Neural cell (in vitro differentiated cells): ENCODE measurements around the gene ADGRG3. TPM values are rescaled to one million over a fixed set of nuclear protein-coding genes. Genes with fewer than 3 reads are reported as not detected.
A peak's percentile ranks its signal among the peaks of the same experiment; 100 is the strongest.

Experiments
- H2AFZ ChIP-seq: fragments of 200-600, 300-800 bp; sonication (generic), shearing (Covaris generic); 2 replicates; pipeline ENCODE4 v1.6.0; 2014; ENCODE audit warnings: low read depth, mild to moderate bottlenecking, antibody characterized with exemption, low read length, moderate library complexity
- H3F3A ChIP-seq: fragments of 200-600 bp; shearing (Covaris generic); 2 replicates; pipeline ENCODE4 v1.6.1; 2016; ENCODE audit warnings: mild to moderate bottlenecking, moderate library complexity, mixed read lengths, antibody characterized with exemption, low read length; ENCODE audit not compliant: insufficient read depth, poor library complexity, severe bottlenecking
- H3K27ac ChIP-seq: fragments of 200-600, 300-800 bp; sonication (generic), shearing (Covaris generic); 2 replicates; pipeline ENCODE4 v1.5.1; 2014; ENCODE audit warnings: mild to moderate bottlenecking, low read length, moderate library complexity
- H3K27me3 ChIP-seq: fragments of 300-800, 200-600 bp; sonication (generic), shearing (Covaris generic); 2 replicates; pipeline ENCODE4 v1.6.0; 2014; ENCODE audit warnings: mild to moderate bottlenecking, low read depth, low read length, moderate library complexity; ENCODE audit not compliant: insufficient read depth
- H3K36me3 ChIP-seq: fragments of 300-800, 200-600 bp; sonication (generic), shearing (Covaris generic); 2 replicates; pipeline ENCODE4 v1.5.1; 2014; ENCODE audit warnings: mild to moderate bottlenecking, antibody characterized with exemption, low read length, moderate library complexity; ENCODE audit not compliant: insufficient read depth
- H3K4me2 ChIP-seq: fragments of 300-800, 200-600 bp; sonication (generic), shearing (Covaris generic); 2 replicates; pipeline ENCODE4 v1.6.0; 2014; ENCODE audit warnings: mild to moderate bottlenecking, low read length
- H3K4me3 ChIP-seq: fragments of 300-800, 200-600 bp; sonication (generic), shearing (Covaris generic); 2 replicates; pipeline ENCODE4 v1.5.1; 2014; ENCODE audit warnings: mild to moderate bottlenecking, low read length, moderate library complexity
- H3K79me2 ChIP-seq: fragments of 200-600 bp; shearing (Covaris generic); replicated peaks from 2 replicates; pipeline ENCODE4 v1.6.0; 2014; ENCODE audit warnings: mild to moderate bottlenecking, low read length, moderate library complexity; ENCODE audit not compliant: insufficient read depth
- H3K9ac ChIP-seq: fragments of 300-800, 200-600 bp; sonication (generic), shearing (Covaris generic); 2 replicates; pipeline ENCODE4 v1.6.1; 2016; ENCODE audit warnings: mild to moderate bottlenecking, low read length, mixed read lengths
- H3K9me2 ChIP-seq: fragments of 200-600 bp; shearing (Covaris generic); 2 replicates; pipeline ENCODE4 v1.6.1; 2016; ENCODE audit warnings: mild to moderate bottlenecking, low read length, mixed read lengths; ENCODE audit not compliant: insufficient read depth
- H3K9me3 ChIP-seq: fragments of 200-600, 300-800 bp; sonication (generic), shearing (Covaris generic); 2 replicates; pipeline ENCODE4 v1.6.1; 2016; ENCODE audit warnings: mild to moderate bottlenecking, mixed run types, low read length, moderate library complexity, mixed read lengths
- H4K20me1 ChIP-seq: fragments of 200-600 bp; shearing (Covaris generic); 2 replicates; pipeline ENCODE4 v1.6.1; 2016; ENCODE audit warnings: mild to moderate bottlenecking, mixed run types; ENCODE audit not compliant: insufficient read depth
- CTCF ChIP-seq: fragments of 450-650 bp; IDR thresholded peaks from 2 replicates; pipeline ENCODE4 v1.5.1; 2014; ENCODE audit warnings: antibody characterized with exemption, mild to moderate bottlenecking, moderate library complexity; ENCODE audit not compliant: poor library complexity, severe bottlenecking
- EP300 ChIP-seq: fragments of 450-650 bp; conservative IDR thresholded peaks from 2 replicates; pipeline ENCODE4 v1.6.1; 2014; ENCODE audit warnings: antibody characterized with exemption, mild to moderate bottlenecking, moderate library complexity; ENCODE audit not compliant: poor library complexity, severe bottlenecking
- EZH2 ChIP-seq: fragments of 200-600, 300-800 bp; shearing (Covaris generic), sonication (generic); IDR thresholded peaks from 2 replicates; pipeline ENCODE4 v1.6.1; 2014; ENCODE audit warnings: antibody characterized with exemption, low read length, borderline replicate concordance, mild to moderate bottlenecking; ENCODE audit not compliant: insufficient read depth, poor library complexity, severe bottlenecking
- MXI1 ChIP-seq: fragments of 450-650 bp; conservative IDR thresholded peaks from 2 replicates; pipeline ENCODE4 v1.6.1; 2014; ENCODE audit warnings: antibody characterized with exemption, mild to moderate bottlenecking; ENCODE audit not compliant: poor library complexity, severe bottlenecking
- POLR2AphosphoS5 ChIP-seq: IDR thresholded peaks from 2 replicates; pipeline ENCODE4 v1.6.1; 2012
- RAD21 ChIP-seq: fragments of 450-650 bp; conservative IDR thresholded peaks from 2 replicates; pipeline ENCODE4 v1.6.1; 2014; ENCODE audit warnings: antibody characterized with exemption, mild to moderate bottlenecking, moderate library complexity
- REST ChIP-seq: IDR thresholded peaks from 2 replicates; pipeline ENCODE4 v1.6.1; 2012; ENCODE audit warnings: borderline replicate concordance
- SMC3 ChIP-seq: fragments of 450-650 bp; conservative IDR thresholded peaks from 2 replicates; pipeline ENCODE4 v1.6.1; 2014; ENCODE audit warnings: antibody characterized with exemption, mild to moderate bottlenecking, moderate library complexity; ENCODE audit not compliant: poor library complexity
- TAF1 ChIP-seq: IDR thresholded peaks from 2 replicates; pipeline ENCODE4 v1.6.1; 2012; ENCODE audit warnings: low read depth
- polyA plus RNA-seq: library from polyadenylated mRNA; depleted of rRNA; stranded (reverse); fragments of >200 nt; gene quantifications from 2 replicates; pipeline ENCODE4 v1.2.3, GENCODE V29; 2014

Gene ADGRG3
- polyA plus RNA-seq, 1 donor from 2014 or later = 0.62 TPM

GRCh38 chr16:57732714-57733113, 64.6 kb downstream of the ADGRG3 start:
- Histone ChIP-seq H3K4me3 (no peak overlapping the region), H3K79me2 (no peaks in the 10 kb centered on the region), H3K27me3 (no peaks in the 10 kb centered on the region)

GRCh38 chr16:57734308-57734924, 66.3 kb downstream of the ADGRG3 start:
- Histone ChIP-seq H3K4me3 (peak overlapping the region; percentile 74), H3K27me3 (no peaks in the 10 kb centered on the region), H3K9me3 (no peaks in the 10 kb centered on the region), H3K9ac (peak overlapping the region; percentile 79), H3K36me3 (no peaks in the 10 kb centered on the region), H3K4me2 (peak overlapping the region; percentile 63), H3K27ac (peak overlapping the region; percentile 83), H3F3A (no peaks in the 10 kb centered on the region), H2AFZ (peak overlapping the region; percentile 77), H4K20me1 (no peaks in the 10 kb centered on the region), H3K9me2 (no peaks in the 10 kb centered on the region), H3K79me2 (no peaks in the 10 kb centered on the region)
- TF ChIP-seq SMC3 (no peak), MXI1 (no peak), TAF1 (no peak), CTCF (no peak), EZH2 (no peak)

More at GRCh38 chr16:57732714-57733113, 64.6 kb downstream of the ADGRG3 start:
- H3K9ac ChIP-seq = no peak overlapping the region
- no peaks in the 10 kb centered on the region for H3K36me3 ChIP-seq
- H4K20me1 ChIP-seq = no peaks in the 10 kb centered on the region
- TF ChIP-seq EP300 (no peak), SMC3 (no peak), MXI1 (no peak), EZH2 (no peak), POLR2AphosphoS5 (no peak), RAD21 (no peak), TAF1 (no peak), REST (no peak), CTCF (no peak)
- no peaks in the 10 kb centered on the region for H3K9me2 ChIP-seq
- no peaks in the 10 kb centered on the region for H3F3A ChIP-seq
- no peak overlapping the region for H3K27ac ChIP-seq
- H3K9me3 ChIP-seq = no peaks in the 10 kb centered on the region
- H3K4me2 ChIP-seq = no peak overlapping the region
- H2AFZ ChIP-seq = no peak overlapping the region
